HG02938 (cell line): ENCODE data around the gene GRWD1.

Experiments used
- ATAC-seq: cut with Tn5 transposase; IDR thresholded peaks from one replicate; pipeline ENCODE4 v1.9.1; 2021; ENCODE audit warnings: mild to moderate bottlenecking, moderate library complexity; ENCODE audit not compliant: unreplicated experiment

The GRWD1 gene

DNA sequence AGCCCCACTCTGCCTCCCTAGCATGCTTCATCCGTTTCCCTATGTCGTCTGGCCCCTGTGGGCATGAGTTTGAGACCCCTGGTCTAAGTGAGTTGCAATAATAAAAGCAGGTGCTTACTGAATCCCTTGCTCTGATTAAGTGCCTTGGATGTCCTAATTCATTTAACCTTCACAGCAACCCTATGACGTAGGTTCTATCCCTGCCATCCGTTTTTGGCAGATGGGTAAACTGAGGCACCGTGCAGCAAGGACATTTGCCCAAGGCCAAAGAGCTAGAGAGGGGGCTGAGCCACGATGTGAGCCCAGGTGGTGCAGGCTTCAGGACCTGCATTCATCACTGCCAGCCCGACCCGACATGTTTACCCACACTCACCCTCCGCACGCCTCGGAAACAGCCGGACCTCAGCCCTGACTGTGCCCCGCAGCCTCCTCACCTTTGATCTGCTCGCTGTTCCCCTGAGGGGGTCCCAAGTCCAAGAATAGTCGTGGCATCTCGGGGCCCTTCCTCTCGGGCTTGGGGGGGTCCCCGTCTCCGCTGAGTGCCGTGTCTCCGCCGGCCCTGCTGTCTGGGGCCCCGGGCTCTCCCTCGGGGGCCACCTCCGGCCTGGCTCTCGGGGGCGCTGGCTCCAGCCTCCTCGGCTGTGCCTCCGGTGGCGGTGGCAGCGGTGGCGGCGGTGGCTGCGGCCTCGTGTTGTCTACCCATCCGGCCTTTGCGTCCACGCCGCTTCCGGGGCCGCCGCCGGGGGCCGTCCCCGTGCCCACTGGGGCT is 51.4 kb downstream of the GRWD1 start:
- no peak for ATAC-seq

DNA sequence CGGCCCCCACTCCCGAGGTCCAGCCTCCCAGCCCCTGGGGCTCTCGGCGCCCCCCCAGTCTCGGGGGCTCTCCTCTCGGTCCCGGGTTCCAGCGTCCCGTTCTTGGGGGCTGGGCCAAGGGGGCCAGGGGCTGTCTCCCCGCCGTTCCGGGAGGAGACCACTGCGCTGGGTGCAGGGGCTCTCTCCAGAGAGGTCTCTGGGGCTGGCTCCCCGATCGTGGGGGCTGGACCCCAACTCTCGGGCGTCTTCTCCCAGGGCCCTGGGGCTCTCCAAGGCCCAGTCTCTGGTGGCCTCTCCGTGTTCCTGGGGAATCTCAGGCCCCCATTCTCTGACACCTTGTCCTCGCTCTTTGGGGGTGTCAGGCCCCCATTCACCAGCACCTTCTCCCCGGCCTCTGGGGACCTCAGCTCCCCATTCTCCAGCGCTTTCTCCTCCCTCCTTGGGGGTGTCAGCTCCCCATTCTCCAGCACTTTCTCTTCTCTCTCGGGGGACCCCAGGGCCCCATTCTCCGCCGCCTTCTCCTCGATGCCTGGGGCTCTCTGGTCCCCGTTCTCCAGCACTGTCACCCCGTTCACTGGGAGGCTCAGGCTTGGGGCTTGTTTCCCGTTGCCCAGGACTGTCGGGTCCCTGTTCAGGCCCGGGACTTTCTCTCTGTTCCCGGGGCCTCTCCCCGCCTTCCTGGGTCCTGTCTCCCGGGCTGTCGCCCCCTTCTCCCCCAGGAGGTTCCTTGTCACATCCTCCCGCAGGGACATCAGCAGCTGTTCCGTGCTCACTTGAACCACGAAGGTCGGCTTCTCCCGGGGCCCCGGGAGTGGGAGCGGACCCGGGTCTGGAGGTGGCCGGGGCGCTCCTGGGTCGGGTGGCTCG is 52.2 kb downstream of the GRWD1 start:
- ATAC-seq = no peak

DNA sequence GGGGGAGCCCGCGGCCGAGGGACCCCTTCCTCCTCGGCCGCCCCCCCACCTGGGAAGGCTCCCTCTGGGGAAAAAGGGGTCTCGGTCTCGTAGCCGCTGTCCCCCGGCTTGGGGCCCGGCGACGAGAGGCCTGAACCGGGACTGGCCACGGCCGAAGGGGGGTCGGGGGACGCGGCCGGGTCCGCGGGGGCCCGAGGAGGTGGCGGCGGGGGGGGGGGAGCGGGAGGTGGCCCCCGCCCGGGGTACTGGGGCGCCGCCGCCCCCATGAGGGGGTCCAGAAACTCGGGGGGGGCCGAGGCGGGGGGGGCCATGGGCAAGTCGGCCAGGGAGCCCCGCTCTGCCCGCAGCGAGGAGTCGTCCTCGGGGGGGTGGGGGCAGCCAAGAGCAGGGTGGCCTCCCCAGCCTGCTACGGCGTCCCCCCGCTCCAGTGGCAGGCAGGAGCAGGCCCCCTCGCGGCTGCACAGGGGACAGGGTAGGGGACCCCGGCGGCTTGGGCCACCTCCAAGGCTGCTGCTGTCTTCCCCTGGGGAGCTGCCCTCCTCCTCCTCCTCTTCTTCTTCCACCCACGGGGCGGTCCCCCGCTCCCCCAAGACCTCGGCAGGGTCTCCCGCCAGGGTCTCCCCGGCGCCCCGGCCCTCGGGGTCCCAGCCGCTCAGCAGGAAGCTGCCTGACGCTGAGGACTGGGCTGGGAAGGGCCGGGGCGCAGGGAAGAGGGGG is 53.0 kb downstream of the GRWD1 start:
- no peak for ATAC-seq

DNA sequence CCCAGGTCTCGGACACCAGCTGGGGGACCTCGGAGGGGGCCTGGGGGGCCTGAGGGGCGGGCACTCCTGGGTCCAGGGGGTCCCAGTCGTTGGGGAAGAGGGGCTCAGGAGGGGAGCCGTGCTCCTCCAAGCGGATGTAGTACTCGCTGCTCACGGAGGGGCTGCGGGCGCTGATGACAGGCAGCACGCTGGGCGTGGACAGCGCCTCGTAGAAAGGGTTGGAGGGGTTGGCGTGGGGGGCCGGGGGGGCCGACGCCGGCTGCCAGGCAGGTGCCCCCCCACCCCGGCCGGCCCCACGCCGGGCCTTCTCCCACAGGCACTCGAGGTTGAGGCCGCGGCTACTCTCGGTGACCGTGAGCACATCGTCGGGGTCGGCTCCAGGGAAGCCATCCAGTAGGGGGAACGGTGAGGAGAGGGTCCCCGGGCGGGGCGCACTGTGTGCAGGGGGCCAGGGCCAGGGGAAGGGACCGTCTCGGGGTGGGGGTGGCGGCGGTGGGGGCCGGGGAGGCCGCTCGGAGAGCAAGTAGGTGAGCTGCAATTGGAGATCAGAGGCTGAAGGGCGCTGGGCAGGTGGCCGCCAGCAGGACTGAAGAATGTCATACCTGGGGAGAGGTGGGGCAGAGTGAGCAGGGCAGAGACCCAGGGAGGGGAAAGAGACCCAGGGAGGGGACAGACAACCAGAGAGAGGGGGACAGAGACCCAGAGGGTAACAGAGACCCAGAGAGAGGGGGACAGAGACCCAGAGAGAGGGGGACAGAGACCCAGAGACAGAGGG is 53.7 kb downstream of the GRWD1 start:
- no peak for ATAC-seq

DNA sequence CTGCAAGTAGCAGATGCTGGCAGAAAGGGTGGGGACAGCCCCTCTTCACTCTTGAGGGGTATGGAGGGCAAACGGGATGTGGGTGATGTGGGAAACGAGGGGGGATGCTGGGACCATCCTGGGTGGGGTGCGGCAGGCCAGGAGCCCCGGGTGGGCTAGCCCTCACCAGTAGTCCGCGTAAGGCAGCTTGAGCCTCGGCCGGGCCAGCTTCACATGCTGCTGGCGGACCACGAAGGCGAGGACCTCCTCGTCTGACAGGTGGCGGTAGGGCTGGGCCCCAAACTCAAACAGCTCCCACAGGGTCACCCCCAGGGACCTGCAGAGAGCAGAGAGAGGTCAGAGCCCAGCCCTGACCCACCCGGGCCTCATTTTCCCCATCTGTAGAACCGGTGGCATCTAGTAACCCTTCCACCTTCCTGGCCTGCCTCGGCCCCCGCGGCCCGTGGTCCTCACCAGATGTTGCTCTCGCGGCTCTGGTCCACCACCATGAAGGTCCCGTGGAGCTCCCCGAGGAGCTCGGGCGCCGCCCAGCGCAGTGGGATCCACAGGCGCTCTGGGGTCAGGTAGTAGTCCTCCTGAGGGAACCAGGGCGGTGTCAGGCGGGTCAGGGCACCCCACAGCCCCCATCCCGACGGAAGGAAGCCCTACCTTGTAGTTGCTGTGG is 55.2 kb downstream of the GRWD1 start:
- no peak for ATAC-seq

DNA sequence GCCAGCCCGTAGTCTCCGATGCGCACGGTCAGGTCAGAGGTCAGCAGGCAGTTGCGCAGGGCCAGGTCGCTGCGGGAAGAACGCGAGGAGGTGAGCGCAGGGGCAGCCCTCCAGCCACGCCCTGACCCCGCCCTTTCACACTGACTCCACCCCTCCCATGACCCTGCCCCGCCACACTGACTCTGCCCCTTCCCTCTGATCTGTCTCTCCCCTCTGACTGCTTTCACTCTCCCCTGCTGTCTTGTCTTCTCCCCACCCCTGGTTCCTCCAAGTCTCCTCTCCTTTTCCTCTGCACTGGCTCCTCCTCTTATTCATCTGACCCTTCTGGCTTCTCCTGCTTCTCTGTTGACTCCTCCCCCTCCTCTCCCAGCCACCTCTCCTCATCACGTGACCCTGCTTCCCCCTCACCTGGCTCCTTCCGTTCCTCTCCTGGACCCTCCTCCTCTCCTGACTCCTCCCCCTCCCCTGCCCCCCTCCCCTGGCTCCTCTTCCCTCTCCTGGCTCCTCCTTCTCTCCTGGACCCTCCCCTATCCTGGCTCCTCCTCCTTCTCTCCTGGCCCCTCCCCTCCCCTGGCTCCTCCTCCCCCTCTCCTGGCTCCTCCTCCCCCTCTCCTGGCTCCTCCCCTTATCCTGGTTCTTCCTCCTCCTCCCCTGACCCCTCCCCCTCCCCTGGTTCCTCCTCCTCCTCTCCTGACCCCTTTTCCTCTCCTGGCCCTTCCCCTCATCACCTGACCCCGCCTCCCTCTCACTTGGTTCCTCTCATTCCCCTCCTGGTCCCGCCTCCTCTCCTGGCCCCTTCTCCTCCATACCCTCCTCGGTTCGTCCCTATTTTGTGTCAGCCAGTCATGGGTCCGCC is 55.9 kb downstream of the GRWD1 start:
- ATAC-seq = no peak

DNA sequence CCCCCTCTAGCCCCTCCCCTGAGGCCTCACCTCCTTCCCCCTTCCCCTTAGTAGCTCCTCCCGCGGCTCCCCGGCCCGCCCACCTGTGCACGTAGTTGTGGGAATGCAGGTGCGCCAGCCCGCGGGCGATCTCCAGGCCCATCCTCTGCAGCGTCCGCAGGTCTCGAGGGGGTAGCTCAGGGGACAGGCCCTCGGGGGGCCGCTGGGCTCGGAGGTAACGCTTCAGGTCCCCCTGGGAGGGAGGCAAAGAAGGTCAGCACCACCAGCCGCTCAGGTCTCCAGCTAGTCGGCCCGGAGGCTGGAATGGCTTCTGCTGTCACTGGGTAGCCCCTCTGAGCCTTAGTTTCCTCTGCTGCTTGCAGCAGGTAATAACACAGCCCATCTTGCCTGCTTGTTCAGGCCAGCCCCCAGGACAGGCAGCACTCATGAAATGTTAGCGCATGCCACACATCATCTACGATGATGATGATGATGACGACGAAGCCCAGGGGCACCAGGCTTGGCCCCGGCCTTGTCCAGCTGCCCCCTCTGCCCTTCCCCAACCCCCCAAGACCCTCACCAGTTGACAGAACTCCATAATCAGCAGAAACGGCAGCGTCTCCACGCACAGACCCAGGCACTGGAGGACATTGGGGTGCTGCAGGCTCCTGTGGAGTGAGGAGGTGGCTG is 56.7 kb downstream of the GRWD1 start:
- no peak for ATAC-seq

DNA sequence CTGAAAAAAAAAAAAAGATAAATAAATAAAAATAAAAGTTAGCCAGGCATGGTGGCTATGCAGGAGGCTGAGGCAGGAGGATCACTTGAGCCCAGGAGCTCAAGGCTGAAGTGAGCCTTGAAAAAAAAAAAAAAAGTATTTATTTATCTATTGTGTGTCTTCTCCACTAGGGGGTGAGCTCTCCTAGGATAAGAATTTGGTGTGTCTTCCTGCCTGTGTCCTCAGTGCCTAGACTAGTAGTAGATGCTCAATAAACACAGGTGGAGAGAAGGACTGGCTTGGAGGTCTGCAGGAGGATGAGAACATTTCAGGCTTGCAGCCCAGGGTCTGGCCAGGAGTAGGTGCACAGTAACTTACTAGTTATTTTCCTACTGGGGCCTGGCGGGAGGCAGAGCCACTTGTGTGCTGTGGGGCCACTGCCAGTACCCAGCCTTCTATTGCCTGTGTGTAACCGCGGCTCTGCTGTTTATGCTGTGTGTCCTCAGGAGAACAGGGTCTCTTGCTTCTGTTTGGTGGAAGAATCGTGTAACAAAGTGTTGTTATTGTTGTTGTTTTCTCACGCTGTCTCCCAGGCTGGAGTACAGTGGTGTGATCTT is 60.5 kb downstream of the GRWD1 start:
- no peak for ATAC-seq
